PC-9 (cell line): ENCODE results near the gene DOP1A. TPM values are rescaled to one million over a fixed set of nuclear protein-coding genes. Genes with fewer than 3 reads are reported as not detected.

Experiments used
- BruUV-seq: library from RNA; stranded (reverse); fragments of 400-500 nt; replicated peaks from 2 replicates; lab custom pipeline; 2021; lab: Mats Ljungman, UMichigan
- CTCF ChIA-PET: fragments of 300-600 bp; sonication (Branson Sonifier 250); formaldehyde crosslinking; loops from one replicate; lab custom pipeline; 2022; ENCODE audit warnings: antibody characterized with exemption; lab: Charles Lee
- POLR2A ChIA-PET: fragments of 300-600 bp; sonication (Branson Sonifier 250); formaldehyde crosslinking; loops from one replicate; lab custom pipeline; 2022; ENCODE audit warnings: antibody characterized with exemption; ENCODE audit not compliant: unreplicated experiment; lab: Charles Lee
- DNase-seq, 2 experiments: peaks; one replicate each; pipeline versions ENCODE4 v3.0.0 to v3.0.0-alpha.2; 2015 to 2022; ENCODE audit warnings: mixed read lengths in 1 of 2
- H2AFZ ChIP-seq: fragments of 200-600 bp; sonication (generic); 2 replicates; pipeline ENCODE4 v1.8.1; 2017; ENCODE audit warnings: antibody characterized with exemption
- H3F3A ChIP-seq: fragments of 200-600 bp; sonication (generic); 2 replicates; pipeline ENCODE4 v1.8.1; 2017; ENCODE audit warnings: antibody characterized with exemption, mild to moderate bottlenecking, low read depth; ENCODE audit not compliant: insufficient read depth
- H3K27ac ChIP-seq: fragments of 200-600 bp; sonication (generic); 2 replicates; pipeline ENCODE4 v1.6.1; 2016; ENCODE audit warnings: mixed run types
- H3K27me3 ChIP-seq: fragments of 200-600 bp; sonication (generic); 2 replicates; pipeline ENCODE4 v1.6.1; 2016; ENCODE audit warnings: low read depth, mixed run types; ENCODE audit not compliant: insufficient read depth
- H3K36me3 ChIP-seq: fragments of 200-600 bp; sonication (generic); 2 replicates; pipeline ENCODE4 v1.6.1; 2016; ENCODE audit warnings: low read depth, mixed run types
- H3K4me1 ChIP-seq: fragments of 200-600 bp; sonication (generic); replicated peaks from 2 replicates; pipeline ENCODE4 v1.6.1; 2016; ENCODE audit warnings: mixed run types; ENCODE audit not compliant: insufficient read depth
- H3K4me2 ChIP-seq: fragments of 200-600 bp; sonication (generic); 2 replicates; pipeline ENCODE4 v1.6.1; 2017; ENCODE audit warnings: mixed run types
- H3K4me3 ChIP-seq: fragments of 200-600 bp; sonication (generic); 2 replicates; pipeline ENCODE4 v1.6.1; 2016; ENCODE audit warnings: mixed run types
- H3K79me2 ChIP-seq: fragments of 200-600 bp; sonication (generic); 2 replicates; pipeline ENCODE4 v1.6.1; 2017; ENCODE audit warnings: low read depth, mixed run types
- H3K9me2 ChIP-seq: fragments of 200-600 bp; sonication (generic); 2 replicates; pipeline ENCODE4 v1.8.1; 2017; ENCODE audit warnings: mild to moderate bottlenecking; ENCODE audit not compliant: insufficient read depth
- H3K9me3 ChIP-seq: fragments of 200-600 bp; sonication (generic); 2 replicates; pipeline ENCODE4 v1.8.1; 2016; ENCODE audit warnings: low read depth; ENCODE audit not compliant: insufficient read depth
- H4K20me1 ChIP-seq: fragments of 200-600 bp; sonication (generic); 2 replicates; pipeline ENCODE4 v1.8.1; 2017; ENCODE audit not compliant: insufficient read depth
- CTCF ChIP-seq: fragments of 200-600 bp; sonication (generic); conservative IDR thresholded peaks from 2 replicates; pipeline ENCODE4 v1.6.1; 2017; ENCODE audit warnings: mixed run types, antibody characterized with exemption, mild to moderate bottlenecking, moderate library complexity
- EZH2 ChIP-seq: fragments of 200-600 bp; sonication (generic); IDR thresholded peaks from 2 replicates; pipeline ENCODE4 v1.8.0; 2017; ENCODE audit warnings: antibody characterized with exemption, low read depth
- intact Hi-C: fragments of 100-400 bp; cut with micrococcal nuclease; formaldehyde crosslinking; loops from one replicate; pipeline ENCODE4 v1.10.0; 2022; ENCODE audit not compliant: unreplicated experiment
- total RNA-seq: library from RNA; stranded (reverse); gene quantifications from 2 replicates; pipeline ENCODE4 v1.2.3, GENCODE V29; 2021

DOP1A gene
- total RNA-seq, 1 experiment from 2014 or later: 3.9 TPM

DNA sequence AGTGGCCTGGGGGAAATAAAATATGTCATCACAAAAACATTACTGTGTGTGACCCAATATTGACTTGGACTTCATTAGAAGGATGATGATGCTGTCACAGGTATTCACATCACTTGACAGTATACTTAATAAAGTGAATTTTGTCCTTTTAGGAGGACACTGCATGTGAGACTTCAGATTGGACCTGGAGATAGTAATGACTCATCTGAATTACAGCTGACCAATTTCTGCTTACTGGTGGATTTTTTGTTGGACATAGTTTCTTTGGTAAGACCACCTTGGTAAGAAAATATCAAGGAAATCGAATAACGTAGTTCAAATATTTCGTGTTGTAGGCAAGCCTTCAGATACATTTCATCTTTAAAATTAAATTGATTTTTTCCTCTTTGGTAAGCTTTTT, 57.1 kb downstream of the DOP1A start:
- Histone ChIP-seq H2AFZ (no peak overlapping the region), H3K4me2 (no peak overlapping the region), H3K27me3 (no peaks in the 10 kb centered on the region), H3K9me2 (no peaks in the 10 kb centered on the region), H3K36me3 (no peaks in the 10 kb centered on the region), H3K4me3 (no peak overlapping the region), H3F3A (no peaks in the 10 kb centered on the region), H3K9me3 (no peaks in the 10 kb centered on the region), H3K27ac (no peak overlapping the region), H3K4me1 (no peaks in the 10 kb centered on the region), H3K79me2 (no peaks in the 10 kb centered on the region), H4K20me1 (no peaks in the 10 kb centered on the region)
- ChIA-PET CTCF (no interaction called here), POLR2A (no interaction called here)
- DNase-seq: no peak
- no TSS peak for BruUV-seq
- no peak for TF ChIP-seq CTCF
- no peak for TF ChIP-seq EZH2
- intact Hi-C loops: no loop called here

DNA sequence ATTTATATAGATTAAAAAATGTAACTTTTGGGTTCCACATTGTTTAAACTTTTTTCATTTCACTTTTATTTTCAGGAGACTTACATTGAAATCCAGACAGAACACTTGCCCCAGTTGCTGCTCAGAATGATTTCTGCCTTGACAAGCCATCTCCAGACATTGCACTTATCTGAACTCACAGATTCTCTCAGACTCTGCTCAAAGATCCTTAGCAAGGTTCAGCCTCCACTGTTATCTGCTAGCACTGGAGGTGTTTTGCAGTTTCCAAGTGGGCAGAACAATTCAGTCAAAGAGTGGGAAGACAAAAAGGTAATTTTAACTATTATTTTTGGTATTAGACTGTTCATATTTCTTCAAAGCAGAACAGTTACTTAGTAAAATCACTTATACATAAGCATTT, 58.0 kb downstream of the DOP1A start:
- H3K79me2 ChIP-seq: no peaks in the 10 kb centered on the region
- H3F3A ChIP-seq: no peaks in the 10 kb centered on the region
- H3K9me3 ChIP-seq: no peaks in the 10 kb centered on the region
- intact Hi-C loops: no loop called here
- H3K36me3 ChIP-seq: no peaks in the 10 kb centered on the region
- POLR2A ChIA-PET: no interaction called here
- no peak overlapping the region for H2AFZ ChIP-seq
- no peaks in the 10 kb centered on the region for H3K4me1 ChIP-seq
- no peaks in the 10 kb centered on the region for H3K27me3 ChIP-seq
- TF ChIP-seq CTCF: no peak
- no peak for TF ChIP-seq EZH2
- CTCF ChIA-PET: no interaction called here
- H3K9me2 ChIP-seq: no peaks in the 10 kb centered on the region
- DNase-seq: no peak
- no peaks in the 10 kb centered on the region for H4K20me1 ChIP-seq
- BruUV-seq: no TSS peak
- H3K4me3 ChIP-seq: no peak overlapping the region
- H3K4me2 ChIP-seq: no peak overlapping the region
- H3K27ac ChIP-seq: no peak overlapping the region

DNA sequence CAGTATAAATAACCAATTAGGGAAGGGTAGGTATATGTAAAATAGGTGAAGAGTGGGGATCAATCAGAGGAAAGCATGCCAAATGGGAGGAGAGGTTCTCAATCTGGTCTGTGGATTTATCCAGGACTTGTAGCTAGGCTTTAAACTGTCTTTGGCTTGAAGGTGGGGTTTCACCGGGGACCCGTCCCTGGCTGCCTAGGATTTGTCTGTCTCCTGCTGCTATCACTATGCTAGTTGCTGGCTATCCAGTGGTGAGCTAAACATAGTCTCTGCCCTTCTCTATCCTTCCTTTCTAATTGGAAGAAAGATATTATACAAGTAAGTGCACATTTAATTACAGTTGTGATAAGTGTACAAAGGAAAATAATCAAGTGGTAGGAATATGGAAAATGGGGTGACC, 58.8 kb downstream of the DOP1A start:
- Histone ChIP-seq H3F3A (no peaks in the 10 kb centered on the region), H3K4me3 (no peak overlapping the region), H3K9me2 (no peaks in the 10 kb centered on the region), H2AFZ (no peak overlapping the region), H3K79me2 (no peaks in the 10 kb centered on the region), H3K9me3 (no peaks in the 10 kb centered on the region), H3K27me3 (no peaks in the 10 kb centered on the region), H3K4me2 (no peak overlapping the region), H3K36me3 (no peaks in the 10 kb centered on the region), H3K27ac (no peak overlapping the region), H3K4me1 (no peaks in the 10 kb centered on the region), H4K20me1 (no peaks in the 10 kb centered on the region)
- no peak for DNase-seq
- TF ChIP-seq EZH2 (no peak), CTCF (no peak)
- intact Hi-C loops: no loop called here
- ChIA-PET CTCF (no interaction called here), POLR2A (no interaction called here)
- BruUV-seq: no TSS peak
